GM12878 (cell line): ENCODE data around the gene ROBO1. TPM values are rescaled to one million over a fixed set of nuclear protein-coding genes. Genes with fewer than 3 reads are reported as not detected.

Source experiments
- ATAC-seq: fragments of 200-7000 bp; cut with Tn5 transposase; 3 replicates; pipeline ENCODE4 v1.9.1; 2020; ENCODE audit warnings: mild to moderate bottlenecking, moderate library complexity
- BruUV-seq: library from RNA; stranded (reverse); fragments of 400-500 nt; replicated peaks from 2 replicates; lab custom pipeline; 2021; lab: Mats Ljungman, UMichigan
- CTCF ChIA-PET: fragments of 300-600 bp; sonication (Branson Sonifier 250); formaldehyde crosslinking; extraction: SDS; loops from one replicate; lab custom pipeline; 2021; ENCODE audit warnings: inconsistent platforms; lab: Yijun Ruan, JAX
- POLR2A ChIA-PET: fragments of 350-600 bp; formaldehyde crosslinking; extraction: SDS; loops from one replicate; lab custom pipeline; 2021; ENCODE audit warnings: inconsistent platforms; lab: Charles Lee
- RAD21 ChIA-PET: fragments of 300-600 bp; sonication (Branson Sonifier 250); formaldehyde crosslinking; loops from one replicate; lab custom pipeline; 2023; ENCODE audit warnings: antibody characterized with exemption; ENCODE audit not compliant: unreplicated experiment; lab: Charles Lee
- SMC1A ChIA-PET: fragments of 300-600 bp; sonication (Branson Sonifier 250); formaldehyde crosslinking; loops from one replicate; lab custom pipeline; 2023; ENCODE audit not compliant: unreplicated experiment, uncharacterized antibody; lab: Charles Lee
- DNase-seq: peaks from one replicate; pipeline ENCODE4 v3.0.0-alpha.2; 2011; ENCODE audit warnings: low read depth, low spot score
- FAIRE-seq: peaks from 3 replicates; lab custom pipeline; 2011; peaks lifted over from hg19 to GRCh38; lab: Jason Lieb, UNC
- H2AFZ ChIP-seq: 2 replicates; pipeline ENCODE4 v1.6.0; 2011; ENCODE audit warnings: low read depth, low read length, control low read depth; ENCODE audit not compliant: control insufficient read depth
- H3K27ac ChIP-seq: 2 replicates; pipeline ENCODE4 v1.5.1; 2011; ENCODE audit warnings: control low read depth; ENCODE audit not compliant: control insufficient read depth, insufficient read depth
- H3K27me3 ChIP-seq, 2 experiments: replicated peaks in 1 of 2; 2 replicates each; pipeline versions ENCODE4 v1.6.0 to v1.6.1; 2011; ENCODE audit warnings: low read length in 1 of 2; ENCODE audit not compliant: control insufficient read depth in 2 of 2, insufficient read depth in 2 of 2
- H3K36me3 ChIP-seq, 2 experiments: 2 replicates each; pipeline ENCODE4 v1.5.1; 2011; ENCODE audit warnings: low read length in 1 of 2; ENCODE audit not compliant: control insufficient read depth in 2 of 2, insufficient read depth in 2 of 2
- H3K4me1 ChIP-seq: 2 replicates; pipeline ENCODE4 v1.6.1; 2011; ENCODE audit warnings: mild to moderate bottlenecking, low read length, moderate library complexity, mixed read lengths; ENCODE audit not compliant: control insufficient read depth, insufficient read depth
- H3K4me2 ChIP-seq: 2 replicates; pipeline ENCODE4 v1.6.0; 2011; ENCODE audit warnings: control low read depth; ENCODE audit not compliant: control insufficient read depth, insufficient read depth
- H3K4me3 ChIP-seq: fragments of 200-600 bp; sonication (generic); 2 replicates; pipeline ENCODE4 v1.5.1; 2016
- H3K79me2 ChIP-seq: 2 replicates; pipeline ENCODE4 v1.6.0; 2011; ENCODE audit warnings: low read length; ENCODE audit not compliant: control insufficient read depth, insufficient read depth
- H3K9ac ChIP-seq: 2 replicates; pipeline ENCODE4 v1.8.0; 2011; ENCODE audit warnings: low read length, control low read depth, mixed read lengths; ENCODE audit not compliant: control insufficient read depth, insufficient read depth
- H3K9me3 ChIP-seq: replicated peaks from 3 replicates; pipeline ENCODE4 v1.5.1; 2011; ENCODE audit warnings: mild to moderate bottlenecking, low read length; ENCODE audit not compliant: control insufficient read depth, insufficient read depth
- H4K20me1 ChIP-seq: 2 replicates; pipeline ENCODE4 v1.6.0; 2011; ENCODE audit not compliant: control insufficient read depth, insufficient read depth
- BRCA1 ChIP-seq: IDR thresholded peaks from 2 replicates; pipeline ENCODE4 v1.6.1; 2011; ENCODE audit warnings: low read depth, low read length, improper control_type of control experiment
- GATAD2B ChIP-seq: fragments of 450-650 bp; conservative IDR thresholded peaks from 2 replicates; pipeline ENCODE4 v1.6.1; 2017; ENCODE audit warnings: low read depth, mild to moderate bottlenecking, moderate library complexity
- NFXL1 ChIP-seq: fragments of 450-650 bp; IDR thresholded peaks from 2 replicates; pipeline ENCODE4 v1.6.1; 2017; ENCODE audit warnings: antibody characterized with exemption, mild to moderate bottlenecking, borderline replicate concordance
- RAD21 ChIP-seq: IDR thresholded peaks from 2 replicates; pipeline ENCODE4 v1.6.1; 2011; ENCODE audit warnings: mild to moderate bottlenecking, low read depth, low read length, moderate library complexity; ENCODE audit not compliant: insufficient read depth
- ZNF207 ChIP-seq: fragments of 450-650 bp; IDR thresholded peaks from 2 replicates; pipeline ENCODE4 v1.6.1; 2014; ENCODE audit warnings: antibody characterized with exemption, mild to moderate bottlenecking, borderline replicate concordance
- WGBS: methylation state at CpG from one replicate; pipeline ENCODE4 v1.1.6; 2016; ENCODE audit warnings: low lambda C conversion rate; ENCODE audit not compliant: insufficient replicate concordance, insufficient coverage; ENCODE audit errors: missing lambda C conversion rate; 5-methylcytosine and 5-hydroxymethylcytosine counted together
- in situ Hi-C: fragments of 300-500 bp; cut with MboI; formaldehyde crosslinking; loops from 9 replicates; pipeline ENCODE4 v1.14.3; 2018; ENCODE audit warnings: mixed read lengths
- intact Hi-C: fragments of 100-400 bp; cut with micrococcal nuclease; formaldehyde crosslinking; loops from one replicate; pipeline ENCODE4 v1.14.2; 2022; ENCODE audit not compliant: unreplicated experiment
- polyA plus RNA-seq, 11 experiments: library from polyadenylated mRNA; depleted of rRNA in 4 of 11; unstranded in 6 of 11; stranded (reverse) in 5 of 11; fragments of >200 nt; fragmentation: Nextera tagmentation in 4 of 11; fragmentation: Illumina TruSeq in 1 of 11; extraction: Ambion mirVana in 4 of 11; extraction: Trizol in 1 of 11; gene quantifications; 1 replicate in 1 of 11; 2 replicates in 10 of 11; pipeline versions ENCODE4 v1.2.1 to v1.2.3, GENCODE V29; 2011 to 2016; ENCODE audit warnings: inconsistent platforms in 2 of 11, missing spikeins in 2 of 11, low read depth in 1 of 11
- total RNA-seq, 4 experiments: library from RNA; depleted of rRNA in 3 of 4; stranded (reverse); fragments of >200 nt in 3 of 4; fragmentation: Illumina TruSeq in 1 of 4; extraction: Trizol in 1 of 4; gene quantifications; 2 replicates each; pipeline versions ENCODE4 v1.2.1 to v1.2.3, GENCODE V29; 2013 to 2021
- TF ChIP-seq, protein P1 (sequence below), 3 experiments: IDR thresholded peaks in 2 of 3; conservative IDR thresholded peaks in 1 of 3; 2 replicates each; pipeline ENCODE4 v1.5.1; 2011; ENCODE audit warnings: low read depth in 3 of 3, low read length in 3 of 3, mild to moderate bottlenecking in 3 of 3, control low read depth in 2 of 3, moderate library complexity in 2 of 3, inconsistent platforms in 1 of 3, mixed read lengths in 1 of 3; ENCODE audit not compliant: control insufficient read depth in 2 of 3, insufficient read depth in 1 of 3; ENCODE audit errors: extremely low read depth in 1 of 3

Gene ROBO1
- total and polyA plus RNA-seq, 10 of the 15 experiments (the other 5 are each of a cell fraction or from before 2014, with no cell fraction given): 0.29 to 46.5 (median 1.2) TPM

DNA sequence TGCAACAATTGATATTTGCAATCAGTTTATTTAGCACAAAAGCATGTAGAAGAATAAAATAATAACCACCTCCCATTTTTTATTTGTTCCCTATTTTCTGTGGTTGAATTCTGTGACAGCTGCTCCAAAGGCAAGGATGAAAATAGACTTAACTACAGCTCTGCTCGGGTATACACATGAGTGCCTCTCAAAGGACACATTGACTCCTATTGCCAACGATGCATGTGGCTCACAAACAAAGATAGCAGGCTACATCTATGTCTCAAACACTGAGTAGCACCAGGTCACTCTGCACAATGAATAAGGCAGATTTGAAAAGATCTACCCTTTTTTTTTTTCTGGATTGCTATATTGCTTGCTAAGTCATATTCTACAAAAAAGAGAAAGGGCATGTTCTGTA lies 612.9 kb downstream of the ROBO1 start:
- TF ChIP-seq RAD21 (no peak), GATAD2B (no peak), NFXL1 (no peak), ZNF207 (no peak), BRCA1 (no peak)
- TF ChIP-seq, protein P1, sequence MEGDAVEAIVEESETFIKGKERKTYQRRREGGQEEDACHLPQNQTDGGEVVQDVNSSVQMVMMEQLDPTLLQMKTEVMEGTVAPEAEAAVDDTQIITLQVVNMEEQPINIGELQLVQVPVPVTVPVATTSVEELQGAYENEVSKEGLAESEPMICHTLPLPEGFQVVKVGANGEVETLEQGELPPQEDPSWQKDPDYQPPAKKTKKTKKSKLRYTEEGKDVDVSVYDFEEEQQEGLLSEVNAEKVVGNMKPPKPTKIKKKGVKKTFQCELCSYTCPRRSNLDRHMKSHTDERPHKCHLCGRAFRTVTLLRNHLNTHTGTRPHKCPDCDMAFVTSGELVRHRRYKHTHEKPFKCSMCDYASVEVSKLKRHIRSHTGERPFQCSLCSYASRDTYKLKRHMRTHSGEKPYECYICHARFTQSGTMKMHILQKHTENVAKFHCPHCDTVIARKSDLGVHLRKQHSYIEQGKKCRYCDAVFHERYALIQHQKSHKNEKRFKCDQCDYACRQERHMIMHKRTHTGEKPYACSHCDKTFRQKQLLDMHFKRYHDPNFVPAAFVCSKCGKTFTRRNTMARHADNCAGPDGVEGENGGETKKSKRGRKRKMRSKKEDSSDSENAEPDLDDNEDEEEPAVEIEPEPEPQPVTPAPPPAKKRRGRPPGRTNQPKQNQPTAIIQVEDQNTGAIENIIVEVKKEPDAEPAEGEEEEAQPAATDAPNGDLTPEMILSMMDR (IDR thresholded peaks at IDR 0.05 in 2 of 3, conservative IDR thresholded peaks at IDR 0.05 in 1 of 3; ENCODE audit: control insufficient read depth in 2 of 3, extremely low read depth in 1 of 3, insufficient read depth in 1 of 3, low read depth in 3 of 3, low read length in 3 of 3): no peak
- Histone ChIP-seq H3K9me3 (no peaks in the 10 kb centered on the region), H4K20me1 (no peaks in the 10 kb centered on the region), H3K4me2 (no peak overlapping the region), H3K4me3 (no peak overlapping the region), H3K9ac (no peak overlapping the region), H3K36me3 (no peaks in the 10 kb centered on the region), H3K27ac (no peak overlapping the region), H3K79me2 (no peaks in the 10 kb centered on the region), H3K27me3 (no peaks in the 10 kb centered on the region), H2AFZ (no peak overlapping the region), H3K4me1 (no peaks in the 10 kb centered on the region)
- ChIA-PET CTCF (interaction anchor here (2.3 kb wide), 1 partner anchor 207 kb away, joined by 5 read pairs; no protein-coding TSS in a partner anchor), RAD21 (no interaction called here), SMC1A (interaction anchor here (1.5 kb wide), 1 partner anchor 69 kb away, joined by 4 read pairs; no protein-coding TSS in a partner anchor), POLR2A (no interaction called here)
- intact Hi-C loops (no loop called here), in situ Hi-C loops (no loop called here)
- WGBS: 0% methylated on average over 2 of the region's 2 CpGs
- DNase-seq (no peak), ATAC-seq (no peak), FAIRE-seq (no peak)
- BruUV-seq: no TSS peak
